GM19193 (cell line): Measurements from ENCODE around the gene FAM228B.

Source experiments
- POLR2A ChIP-seq: IDR thresholded peaks from 4 replicates; pipeline ENCODE4 v1.6.1; 2011; ENCODE audit not compliant: insufficient read depth, insufficient read length; ENCODE audit errors: extremely low read depth

Gene FAM228B

GRCh38 chr2:24087032-24087431, 36.2 kb upstream of the FAM228B start:
- TF ChIP-seq POLR2A: no peak

- TF ChIP-seq POLR2A: no peak
Measured at GRCh38 chr2:24088821-24089359, 34.4 kb upstream of the FAM228B start.

- TF ChIP-seq POLR2A: no peak
Measured at GRCh38 chr2:24101992-24102391, 21.3 kb upstream of the FAM228B start.

GRCh38 chr2:24102677-24103076, 20.6 kb upstream of the FAM228B start:
- TF ChIP-seq POLR2A: no peak

GRCh38 chr2:24104110-24104650, 19.1 kb upstream of the FAM228B start:
- TF ChIP-seq POLR2A: no peak

- no peak for TF ChIP-seq POLR2A
Measured at GRCh38 chr2:24104906-24105305, 18.4 kb upstream of the FAM228B start.

- TF ChIP-seq POLR2A: no peak
Measured at GRCh38 chr2:24105816-24106215, 17.5 kb upstream of the FAM228B start.

GRCh38 chr2:24106786-24107185, 16.5 kb upstream of the FAM228B start:
- no peak for TF ChIP-seq POLR2A

GRCh38 chr2:24107336-24107735, 15.9 kb upstream of the FAM228B start:
- no peak for TF ChIP-seq POLR2A

GRCh38 chr2:24110660-24111303, 12.5 kb upstream of the FAM228B start:
- no peak for TF ChIP-seq POLR2A

- no peak for TF ChIP-seq POLR2A
Measured at GRCh38 chr2:24111407-24111901, 11.8 kb upstream of the FAM228B start.

- TF ChIP-seq POLR2A: no peak
Measured at GRCh38 chr2:24115057-24115456, 8.2 kb upstream of the FAM228B start.

- TF ChIP-seq POLR2A: no peak
Measured at GRCh38 chr2:24117902-24118301, 5.4 kb upstream of the FAM228B start.

- TF ChIP-seq POLR2A: no peak
Measured at GRCh38 chr2:24121066-24121465, 2.2 kb upstream of the FAM228B start.

- TF ChIP-seq POLR2A: no peak
Measured at GRCh38 chr2:24121469-24121868, 1.8 kb upstream of the FAM228B start.

- TF ChIP-seq POLR2A: no peak
Measured at GRCh38 chr2:24122366-24123194, 689 bp upstream of the FAM228B start.

- TF ChIP-seq POLR2A: no peak
Measured at GRCh38 chr2:24123922-24124580, 782 bp downstream of the FAM228B start.
